Measurements from ENCODE around the gene GOLGA1.

GRCh38 chr9:124894741-124895170 lies 46.1 kb downstream of the GOLGA1 start:
- no peak for TF ChIP-seq EZH2 (IDR thresholded peaks at IDR 0.05; ENCODE audit: borderline replicate concordance, insufficient read depth, low read length, poor library complexity, severe bottlenecking)
- TF ChIP-seq CTCF (IDR thresholded peaks at IDR 0.05; ENCODE audit: poor library complexity, severe bottlenecking): peak; percentile 68
- no peak for TF ChIP-seq TAF1 (IDR thresholded peaks at IDR 0.05; ENCODE audit: low read depth)
- peak; percentile 46 for TF ChIP-seq SMC3 (conservative IDR thresholded peaks at IDR 0.05; ENCODE audit: poor library complexity)
- no peak for TF ChIP-seq MXI1 (conservative IDR thresholded peaks at IDR 0.05; ENCODE audit: poor library complexity, severe bottlenecking)
- no peak for TF ChIP-seq POLR2AphosphoS5 (IDR thresholded peaks at IDR 0.05)
- TF ChIP-seq REST (IDR thresholded peaks at IDR 0.05; ENCODE audit: borderline replicate concordance): no peak
- TF ChIP-seq EP300 (conservative IDR thresholded peaks at IDR 0.05; ENCODE audit: poor library complexity, severe bottlenecking): no peak
